ENCODE measurements around the gene VTI1B.
A peak's percentile ranks its signal among the peaks of the same experiment; 100 is the strongest.
"Not testable (repeated sequence)": the region's sequence is repeated elsewhere in the genome, so short reads cannot be mapped to it uniquely, and the experiment has no call there.

Gene VTI1B

DNA sequence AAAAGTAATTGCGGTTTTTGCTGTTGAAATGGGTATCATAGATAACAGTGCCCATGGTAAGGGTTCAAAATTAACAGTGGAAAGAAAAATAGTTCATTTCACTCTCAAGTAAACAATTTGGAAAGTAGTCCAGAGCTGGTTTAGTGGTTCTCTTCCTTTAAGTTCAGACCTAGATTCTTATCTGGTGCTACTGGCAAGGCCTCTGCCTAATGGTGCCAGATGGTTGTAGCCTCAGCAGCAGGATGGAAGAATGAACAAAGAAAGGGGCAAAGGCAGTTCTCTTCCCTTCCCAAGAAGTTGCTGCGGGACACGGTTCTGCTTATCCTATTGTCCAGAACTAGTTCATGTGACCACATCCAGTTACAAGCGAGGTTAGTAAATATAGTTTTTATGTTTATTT is 44.2 kb downstream of the VTI1B start:
- TF ChIP-seq GATA1 (IDR thresholded peaks at IDR 0.05; ENCODE audit: low read depth, low read length), result no peak
- no peak for TF ChIP-seq POLR2A (IDR thresholded peaks at IDR 0.05; ENCODE audit: low read length)
- DNase-seq, result peak; percentile 19 to 43

DNA sequence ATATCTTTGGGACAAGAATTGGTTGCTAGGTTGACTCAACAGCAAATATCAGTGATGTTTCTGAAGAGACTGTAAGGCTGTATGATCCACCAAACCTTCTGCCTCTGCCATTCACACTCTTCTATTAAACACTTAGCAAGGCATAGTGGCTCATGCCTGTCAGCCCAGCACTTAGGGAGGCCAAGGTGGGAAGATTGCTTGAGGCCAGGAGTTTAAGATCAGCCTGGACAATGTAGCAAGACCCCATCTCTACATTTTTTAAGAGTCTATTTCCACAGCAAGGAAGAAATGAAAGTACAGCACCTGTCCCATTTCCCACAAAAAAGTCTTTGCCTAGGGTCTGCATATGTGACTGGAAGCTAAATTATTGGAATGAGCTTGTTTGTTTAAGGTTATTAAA is 46.9 kb downstream of the VTI1B start:
- TF ChIP-seq POLR2A (IDR thresholded peaks at IDR 0.05; ENCODE audit: low read length) (no peak), GATA1 (IDR thresholded peaks at IDR 0.05; ENCODE audit: low read depth, low read length) (no peak)
- no peak for DNase-seq

- not testable (repeated sequence) for DNase-seq
Measured at GRCh38 chr14:67626131-67626530, 48.3 kb downstream of the VTI1B start.

- DNase-seq, result no peak
Measured at GRCh38 chr14:67623114-67623513, 51.3 kb downstream of the VTI1B start.

GRCh38 chr14:67622675-67623074 is 51.8 kb downstream of the VTI1B start:
- DNase-seq, result peak; percentile 36 to 49
- TF ChIP-seq GATA1 (IDR thresholded peaks at IDR 0.05; ENCODE audit: low read depth, low read length) (no peak), POLR2A (IDR thresholded peaks at IDR 0.05; ENCODE audit: low read length) (no peak)

More at GRCh38 chr14:67623114-67623513, 51.3 kb downstream of the VTI1B start:
- TF ChIP-seq GATA1 (IDR thresholded peaks at IDR 0.05; ENCODE audit: low read depth, low read length) (no peak), POLR2A (IDR thresholded peaks at IDR 0.05; ENCODE audit: low read length) (no peak)

DNA sequence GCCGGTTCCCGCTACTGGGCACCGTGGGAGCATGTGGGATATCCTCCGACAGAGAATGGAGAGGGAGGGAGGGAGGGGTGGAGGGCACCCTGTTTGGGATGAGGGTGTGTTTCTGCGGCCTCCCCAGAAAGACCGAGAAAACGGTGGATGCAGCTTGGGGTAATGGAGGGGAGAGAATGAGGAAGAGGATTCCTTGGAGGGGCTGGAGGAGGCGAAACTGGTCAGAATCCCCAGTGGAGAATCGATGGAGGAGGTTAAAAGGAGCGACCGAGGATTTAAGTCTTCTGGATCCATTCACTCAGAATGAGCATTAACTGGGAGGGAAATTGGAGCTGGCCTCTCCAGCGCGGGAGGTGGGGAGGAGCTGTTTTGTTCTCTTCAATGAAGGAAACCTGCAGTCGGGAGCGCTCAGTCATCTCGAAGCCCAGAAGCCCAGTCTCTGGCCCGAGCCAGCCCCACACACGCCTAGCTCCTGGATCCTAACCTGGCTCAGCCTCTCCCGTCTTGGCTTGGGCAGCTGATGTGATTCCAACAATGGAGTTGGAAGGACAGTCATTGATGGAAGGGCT is 54.1 kb downstream of the VTI1B start:
- peak; percentile 31 to 71 for DNase-seq
- TF ChIP-seq GATA1 (IDR thresholded peaks at IDR 0.05; ENCODE audit: low read depth, low read length), result no peak
- no peak for TF ChIP-seq POLR2A (IDR thresholded peaks at IDR 0.05; ENCODE audit: low read length)

- TF ChIP-seq POLR2A (IDR thresholded peaks at IDR 0.05; ENCODE audit: low read length) (peak; percentile 87), GATA1 (IDR thresholded peaks at IDR 0.05; ENCODE audit: low read depth, low read length) (no peak)
- peak; percentile 99 to 100 for DNase-seq
Measured at GRCh38 chr14:67619446-67620216, 54.8 kb downstream of the VTI1B start, which contains the start of gene ARG2. Gene ARG2 (plus strand): TSS chr14:67619920. CDS start chr14:67619978, 58 bp downstream.

GRCh38 chr14:67618617-67619063 is 55.8 kb downstream of the VTI1B start:
- no peak for TF ChIP-seq GATA1 (IDR thresholded peaks at IDR 0.05; ENCODE audit: low read depth, low read length)
- TF ChIP-seq POLR2A (IDR thresholded peaks at IDR 0.05; ENCODE audit: low read length), result no peak
- peak; percentile 87 to 88 for DNase-seq

DNA sequence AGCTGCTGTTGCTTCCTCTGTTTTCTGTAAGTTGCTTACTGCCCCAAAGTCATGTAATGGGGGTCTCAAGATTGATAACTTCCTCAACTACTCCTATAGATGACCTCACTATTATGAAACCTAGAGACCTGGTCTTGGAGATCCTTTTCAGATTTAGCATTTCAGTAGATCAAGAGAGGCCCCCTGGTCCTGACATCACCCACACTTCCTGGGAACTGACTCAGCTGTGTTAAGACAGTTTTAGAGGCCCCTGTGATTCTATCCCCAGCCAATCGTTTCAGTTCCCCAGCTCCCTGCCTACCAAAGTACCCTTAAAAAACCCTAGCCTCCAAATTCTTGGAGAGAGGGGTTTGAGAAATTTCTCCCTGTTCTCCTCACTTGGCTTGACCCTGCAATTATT is 63.9 kb downstream of the VTI1B start:
- TF ChIP-seq POLR2A (IDR thresholded peaks at IDR 0.05; ENCODE audit: low read length) (no peak), GATA1 (IDR thresholded peaks at IDR 0.05; ENCODE audit: low read depth, low read length) (no peak)
- no peak for DNase-seq

DNA sequence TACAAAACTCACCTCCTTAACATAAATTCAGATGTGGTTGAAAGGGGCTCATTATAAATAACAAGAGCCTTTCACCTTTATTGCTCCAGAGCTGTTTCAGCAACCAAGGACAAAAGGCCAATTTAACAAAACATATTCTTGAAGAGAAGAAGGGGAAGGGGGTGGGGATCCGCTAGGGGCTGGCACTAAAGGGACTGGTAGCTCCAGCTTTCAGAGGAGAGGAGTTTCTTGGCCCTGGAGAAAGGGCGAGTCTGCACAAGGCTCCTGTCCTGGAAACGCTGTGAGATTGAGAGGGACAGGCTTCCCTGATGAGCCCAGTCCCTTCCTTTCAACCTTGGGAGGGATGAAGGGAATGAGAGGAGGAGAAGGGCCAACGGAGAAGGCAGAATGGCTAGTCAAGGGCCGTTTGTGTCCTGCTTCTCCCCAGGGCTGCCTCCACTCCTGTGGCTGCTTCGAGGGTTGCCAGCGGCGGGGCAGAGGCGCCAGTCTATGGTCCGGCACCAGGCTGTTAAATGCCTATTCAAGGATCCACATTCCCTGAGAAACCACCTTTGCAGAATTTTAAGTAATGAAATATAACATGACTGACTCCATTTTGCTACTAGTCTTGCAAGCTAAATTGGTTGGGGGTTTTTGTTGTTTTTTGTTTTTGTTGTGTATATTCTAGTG is 64.7 kb downstream of the VTI1B start:
- no peak for DNase-seq
- TF ChIP-seq GATA1 (IDR thresholded peaks at IDR 0.05; ENCODE audit: low read depth, low read length), result no peak
- TF ChIP-seq POLR2A (IDR thresholded peaks at IDR 0.05; ENCODE audit: low read length), result no peak

- TF ChIP-seq GATA1 (IDR thresholded peaks at IDR 0.05; ENCODE audit: low read depth, low read length) (no peak), POLR2A (IDR thresholded peaks at IDR 0.05; ENCODE audit: low read length) (no peak)
- no peak for DNase-seq
Measured at GRCh38 chr14:67607646-67608045, 66.8 kb downstream of the VTI1B start.

- TF ChIP-seq POLR2A (IDR thresholded peaks at IDR 0.05; ENCODE audit: low read length) (no peak), GATA1 (IDR thresholded peaks at IDR 0.05; ENCODE audit: low read depth, low read length) (no peak)
Measured at GRCh38 chr14:67602995-67603545, 71.4 kb downstream of the VTI1B start.

DNA sequence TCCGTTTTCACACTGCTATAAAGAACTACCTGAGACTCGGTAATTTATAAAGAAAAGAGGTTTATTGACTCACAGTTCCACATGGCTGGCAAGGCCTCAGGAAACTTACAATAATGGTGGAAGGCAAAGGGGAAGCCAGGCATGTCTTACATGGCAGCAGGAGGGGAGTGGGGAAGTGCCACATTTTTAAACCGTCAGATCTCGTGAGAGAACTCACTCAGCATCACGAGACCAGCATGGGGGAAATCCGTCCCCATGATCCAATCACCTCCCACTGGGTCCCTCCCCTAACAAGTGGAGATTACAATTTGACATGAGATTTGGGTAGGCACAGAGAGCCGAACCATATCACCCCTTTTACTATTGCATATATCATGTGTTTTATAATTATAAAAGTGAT is 72.4 kb downstream of the VTI1B start:
- DNase-seq, result no peak
- TF ChIP-seq GATA1 (IDR thresholded peaks at IDR 0.05; ENCODE audit: low read depth, low read length) (no peak), POLR2A (IDR thresholded peaks at IDR 0.05; ENCODE audit: low read length) (no peak)

More at GRCh38 chr14:67602995-67603545, 71.4 kb downstream of the VTI1B start:
- no peak for DNase-seq

DNA sequence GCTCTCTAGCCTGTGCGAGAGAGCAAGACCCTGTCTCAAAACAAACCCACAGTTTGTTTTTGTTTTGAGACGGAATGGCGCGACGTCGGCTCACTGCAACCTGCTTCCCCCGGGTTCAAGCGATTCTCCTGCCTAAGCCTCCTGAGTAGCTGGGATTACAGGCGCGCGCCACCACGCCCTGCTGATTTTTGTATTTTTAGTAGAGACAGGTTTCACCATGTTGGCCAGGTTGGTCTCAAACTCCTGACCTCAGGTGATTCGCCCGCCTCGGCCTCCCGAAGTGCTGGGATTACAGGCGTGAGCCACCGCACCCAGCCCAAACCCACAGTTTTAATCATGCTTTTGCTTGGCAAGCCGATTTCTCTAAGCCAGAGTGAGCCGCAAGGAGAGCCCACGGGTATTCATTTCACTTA is 73.9 kb downstream of the VTI1B start:
- DNase-seq, result not testable (repeated sequence)

Data from erythroblast (primary cell).